Thoracic aorta (tissue), 2 donors: ENCODE results near the gene COL20A1. TPM values are rescaled to one million over a fixed set of nuclear protein-coding genes. Genes with fewer than 3 reads are reported as not detected.

Experiments used
- ATAC-seq: fragments of 150-250 bp; one replicate; pipeline ENCODE4 v1.8.0; 2017; ENCODE audit warnings: low read depth; ENCODE audit not compliant: insufficient number of reproducible peaks, low FRiP score
- DNase-seq: peaks from one replicate; pipeline ENCODE4 v3.0.0-alpha.2; 2020; ENCODE audit warnings: low spot score
- H3K27ac ChIP-seq, 2 donors: fragments of 200-600 bp; sonication (generic); 1 replicate in 1 of 2; 2 replicates in 1 of 2; pipeline ENCODE4 v1.5.1; 2016; ENCODE audit warnings: mild to moderate bottlenecking in 2 of 2, moderate library complexity in 2 of 2
- H3K27me3 ChIP-seq: fragments of 200-600 bp; sonication (generic); replicated peaks from 2 replicates; pipeline ENCODE4 v1.6.0; 2016; ENCODE audit warnings: mild to moderate bottlenecking; ENCODE audit not compliant: insufficient read depth
- H3K36me3 ChIP-seq: fragments of 200-600 bp; sonication (generic); one replicate; pipeline ENCODE4 v1.5.1; 2016
- H3K4me1 ChIP-seq, 2 donors: fragments of 200-600 bp; sonication (generic); 1 replicate in 1 of 2; 2 replicates in 1 of 2; pipeline versions ENCODE4 v1.5.1 to v1.6.0; 2016; ENCODE audit warnings: low read depth in 2 of 2, mild to moderate bottlenecking in 1 of 2; ENCODE audit not compliant: control insufficient read depth in 1 of 2
- H3K4me3 ChIP-seq: fragments of 200-600 bp; sonication (generic); 2 replicates; pipeline ENCODE4 v1.5.1; 2016; ENCODE audit warnings: mild to moderate bottlenecking
- H3K9me3 ChIP-seq: fragments of 200-600 bp; sonication (generic); 2 replicates; pipeline ENCODE4 v1.5.1; 2016
- CTCF ChIP-seq: fragments of 200-600 bp; sonication (generic); IDR thresholded peaks from one replicate; pipeline ENCODE4 v1.5.1; 2019; ENCODE audit warnings: antibody characterized with exemption
- total RNA-seq, 2 donors: library from RNA; depleted of rRNA; stranded (reverse); fragments of >200 nt; gene quantifications; one replicate each; pipeline versions ENCODE4 v1.1.0 to v1.2.3, GENCODE V29; 2016

The COL20A1 gene
- total RNA-seq, 2 donors from 2014 or later: not detected

GRCh38 chr20:63361519-63362435 is 68.8 kb downstream of the COL20A1 start:
- no peaks in the 10 kb centered on the region for H3K36me3 ChIP-seq
- no peaks in the 10 kb centered on the region for H3K4me1 ChIP-seq
- no peaks in the 10 kb centered on the region for H3K27me3 ChIP-seq
- no peak overlapping the region for H3K27ac ChIP-seq
- ATAC-seq (no peak), DNase-seq (no peak)
- H3K9me3 ChIP-seq: no peaks in the 10 kb centered on the region
- no peak for TF ChIP-seq CTCF
- H3K4me3 ChIP-seq: no peak overlapping the region

- H3K27ac ChIP-seq: no peak overlapping the region
- no peak for DNase-seq
- H3K27me3 ChIP-seq: no peaks in the 10 kb centered on the region
- H3K4me3 ChIP-seq: no peak overlapping the region
- no peaks in the 10 kb centered on the region for H3K4me1 ChIP-seq
- no peak for TF ChIP-seq CTCF
- H3K36me3 ChIP-seq: no peaks in the 10 kb centered on the region
- H3K9me3 ChIP-seq: no peaks in the 10 kb centered on the region
- ATAC-seq: no peak
These were observed 69.5 kb downstream of the COL20A1 start for GRCh38 chr20:63362436-63363009.

- no peaks in the 10 kb centered on the region for H3K9me3 ChIP-seq
- no peak overlapping the region for H3K4me3 ChIP-seq
- DNase-seq (no peak), ATAC-seq (no peak)
- no peaks in the 10 kb centered on the region for H3K36me3 ChIP-seq
- H3K4me1 ChIP-seq: no peaks in the 10 kb centered on the region
- no peak overlapping the region for H3K27ac ChIP-seq
- no peak for TF ChIP-seq CTCF
- H3K27me3 ChIP-seq: no peaks in the 10 kb centered on the region
These were observed 70.3 kb downstream of the COL20A1 start for GRCh38 chr20:63363013-63363957.

- Histone ChIP-seq H3K4me1 (no peaks in the 10 kb centered on the region), H3K4me3 (no peak overlapping the region), H3K27me3 (no peaks in the 10 kb centered on the region), H3K36me3 (no peaks in the 10 kb centered on the region), H3K27ac (no peak overlapping the region), H3K9me3 (no peaks in the 10 kb centered on the region)
- DNase-seq: no peak
- TF ChIP-seq CTCF: no peak
- ATAC-seq: no peak
These were observed 71.1 kb downstream of the COL20A1 start for GRCh38 chr20:63363981-63364561.
